ENCODE measurements around the gene CORO2B. TPM values are rescaled to one million over a fixed set of nuclear protein-coding genes. Genes with fewer than 3 reads are reported as not detected.
A peak's percentile ranks its signal among the peaks of the same experiment; 100 is the strongest.

Gene CORO2B, protein sequence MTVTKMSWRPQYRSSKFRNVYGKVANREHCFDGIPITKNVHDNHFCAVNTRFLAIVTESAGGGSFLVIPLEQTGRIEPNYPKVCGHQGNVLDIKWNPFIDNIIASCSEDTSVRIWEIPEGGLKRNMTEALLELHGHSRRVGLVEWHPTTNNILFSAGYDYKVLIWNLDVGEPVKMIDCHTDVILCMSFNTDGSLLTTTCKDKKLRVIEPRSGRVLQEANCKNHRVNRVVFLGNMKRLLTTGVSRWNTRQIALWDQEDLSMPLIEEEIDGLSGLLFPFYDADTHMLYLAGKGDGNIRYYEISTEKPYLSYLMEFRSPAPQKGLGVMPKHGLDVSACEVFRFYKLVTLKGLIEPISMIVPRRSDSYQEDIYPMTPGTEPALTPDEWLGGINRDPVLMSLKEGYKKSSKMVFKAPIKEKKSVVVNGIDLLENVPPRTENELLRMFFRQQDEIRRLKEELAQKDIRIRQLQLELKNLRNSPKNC
- total RNA-seq (2013) = 0.06 TPM
- polyA plus RNA-seq = under 1 TPM in 1 of 3 donors, not detected in 2; 0.03 TPM
- not detected in 2 replicates for polyA minus RNA-seq
- total RNA-seq = 0 to 1.7 (median 0) reads per million in 11 experiments

DNA sequence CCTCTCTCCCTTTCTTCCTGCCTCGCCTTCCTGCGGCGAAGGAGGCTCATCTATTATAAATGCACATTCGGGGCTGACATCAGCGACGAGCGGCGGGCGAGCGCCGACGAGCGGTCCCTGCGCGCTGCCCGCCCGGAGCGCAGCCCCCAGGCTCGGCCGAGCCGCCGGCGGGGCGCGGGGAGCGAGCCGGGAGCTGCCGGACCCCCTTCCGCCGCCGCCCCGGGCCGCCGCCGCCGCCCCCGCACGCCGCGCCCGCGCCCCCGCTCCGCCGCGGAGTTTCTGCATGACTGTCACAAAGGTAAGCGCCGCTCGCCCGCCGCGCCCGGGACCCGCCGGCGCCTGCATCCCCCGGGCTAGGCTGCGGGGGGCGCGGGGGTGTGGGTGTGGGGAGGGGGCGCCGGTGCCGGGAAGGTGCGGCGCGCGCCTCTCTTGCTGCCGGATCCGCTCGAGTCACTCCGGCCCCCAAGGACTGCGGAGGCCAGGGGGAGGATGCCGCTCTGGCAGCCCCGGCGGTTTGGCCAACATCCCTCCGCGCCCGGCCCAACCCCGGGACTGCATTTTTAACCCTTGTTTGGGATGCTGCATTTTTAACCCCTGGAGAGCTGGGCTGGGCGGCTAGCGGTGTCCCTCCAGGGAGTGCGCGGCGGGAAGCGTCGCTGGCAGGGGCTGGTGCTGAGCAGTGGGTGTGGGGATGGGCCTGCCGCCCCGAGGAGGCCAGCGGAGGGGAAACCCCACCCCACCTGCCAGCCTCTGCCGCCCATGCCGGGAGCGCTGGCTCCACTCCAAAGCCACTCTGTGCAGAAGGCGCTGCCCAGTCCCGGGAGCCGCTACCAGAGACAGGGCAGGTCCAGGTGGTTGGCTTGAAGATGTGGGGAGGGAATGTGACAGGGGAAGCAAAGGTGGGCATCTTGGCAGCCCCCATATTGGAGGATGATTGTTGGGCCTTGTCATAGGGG, at the start of gene CORO2B:
TSS of gene CORO2B (plus strand) at position 14 of the 956 bp plus-strand sequence. CDS start at position 284, 270 bp downstream.
- H3K36me3 Mint-ChIP-seq = peaks cover 3 to 8% of the 10 kb centered on the region in 2 donors
- H3K4me3 Mint-ChIP-seq = peak within 1 kb of the TSS; percentile 91 to 97
- Histone ChIP-seq H3K9me3 (replicated peaks in 1 of 2; ENCODE audit: control insufficient read depth in 1 of 2, insufficient read depth in 1 of 2, low read length in 2 of 2) (peaks cover 0 to 5% of the 10 kb centered on the region in 2 donors), H2AFZ (ENCODE audit: insufficient read depth, low read depth, low read length, poor library complexity, severe bottlenecking) (peak within 1 kb of the TSS; percentile 86), H3K4me1 (ENCODE audit: control insufficient read depth in 1 of 2, insufficient read depth in 2 of 2, low read length in 2 of 2) (peaks cover 16 to 22% of the 10 kb centered on the region in 2 donors), H3K9ac (ENCODE audit: insufficient read depth, low read length, poor library complexity, severe bottlenecking) (peak within 1 kb of the TSS; percentile 45), H4K20me1 (ENCODE audit: insufficient read depth, low read length) (no peaks in the 10 kb centered on the region), H3K4me3 (replicated peaks in 1 of 3; ENCODE audit: low read depth in 2 of 3, low read length in 3 of 3) (peak within 1 kb of the TSS; percentile 68 to 86 (median 78)), H3K36me3 (replicated peaks in 1 of 2; ENCODE audit: control insufficient read depth in 1 of 2, insufficient read depth in 2 of 2, low read length in 2 of 2) (no peaks in the 10 kb centered on the region), H3K79me2 (ENCODE audit: insufficient read depth, low read length) (no peaks in the 10 kb centered on the region), H3K4me2 (replicated peaks; ENCODE audit: extremely low read depth, low read length, poor library complexity, severe bottlenecking) (peak within 1 kb of the TSS; percentile 83), H3K27ac (ENCODE audit: low read depth in 1 of 2, low read length in 2 of 2) (no peak within 1 kb of the TSS), H3K27me3 (ENCODE audit: control insufficient read depth in 2 of 2, insufficient read depth in 2 of 2, low read length in 2 of 2) (peaks cover 9 to 30% of the 10 kb centered on the region in 2 donors)
- H3K4me1 Mint-ChIP-seq = peaks cover 19% of the 10 kb centered on the region
- H3K27me3 Mint-ChIP-seq (ENCODE audit: low read depth in 3 of 3) = peaks cover 36 to 62% (median 37%) of the 10 kb centered on the region in 3 donors
- under 1% methylated on average over 79 of the region's 95 CpGs for WGBS (ENCODE audit: insufficient coverage)
- TF ChIP-seq, protein P1, sequence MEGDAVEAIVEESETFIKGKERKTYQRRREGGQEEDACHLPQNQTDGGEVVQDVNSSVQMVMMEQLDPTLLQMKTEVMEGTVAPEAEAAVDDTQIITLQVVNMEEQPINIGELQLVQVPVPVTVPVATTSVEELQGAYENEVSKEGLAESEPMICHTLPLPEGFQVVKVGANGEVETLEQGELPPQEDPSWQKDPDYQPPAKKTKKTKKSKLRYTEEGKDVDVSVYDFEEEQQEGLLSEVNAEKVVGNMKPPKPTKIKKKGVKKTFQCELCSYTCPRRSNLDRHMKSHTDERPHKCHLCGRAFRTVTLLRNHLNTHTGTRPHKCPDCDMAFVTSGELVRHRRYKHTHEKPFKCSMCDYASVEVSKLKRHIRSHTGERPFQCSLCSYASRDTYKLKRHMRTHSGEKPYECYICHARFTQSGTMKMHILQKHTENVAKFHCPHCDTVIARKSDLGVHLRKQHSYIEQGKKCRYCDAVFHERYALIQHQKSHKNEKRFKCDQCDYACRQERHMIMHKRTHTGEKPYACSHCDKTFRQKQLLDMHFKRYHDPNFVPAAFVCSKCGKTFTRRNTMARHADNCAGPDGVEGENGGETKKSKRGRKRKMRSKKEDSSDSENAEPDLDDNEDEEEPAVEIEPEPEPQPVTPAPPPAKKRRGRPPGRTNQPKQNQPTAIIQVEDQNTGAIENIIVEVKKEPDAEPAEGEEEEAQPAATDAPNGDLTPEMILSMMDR (IDR thresholded peaks at IDR 0.05) = no peak
- H3K27ac Mint-ChIP-seq = peak within 1 kb of the TSS in 4 of 7 donors; percentile 46 to 86 (median 78)
- no peak for DNase-seq
- H3K9me3 Mint-ChIP-seq = peaks cover 0 to 3% (median 0%) of the 10 kb centered on the region in 7 donors
- intact Hi-C loops (cut with micrococcal nuclease) = no loop called here

Measured in CD14-positive monocyte (primary cell).